ENCODE measurements around the gene ABCC6.
"Not testable (repeated sequence)": the region's sequence is repeated elsewhere in the genome, so short reads cannot be mapped to it uniquely, and the experiment has no call there.

Gene ABCC6

GRCh38 chr16:16232692-16233061 lies 9.4 kb upstream of the ABCC6 start:
- H3K27ac ChIP-seq, result not testable (repeated sequence)

- not testable (repeated sequence) for H3K27ac ChIP-seq
Observed at GRCh38 chr16:16223662-16224241, 458 bp upstream of the ABCC6 start.

GRCh38 chr16:16221382-16221781 lies 1.9 kb downstream of the ABCC6 start:
- H3K27ac ChIP-seq, result not testable (repeated sequence)

- H3K27ac ChIP-seq, result not testable (repeated sequence)
Observed at GRCh38 chr16:16220449-16220848, 2.8 kb downstream of the ABCC6 start.

- H3K27ac ChIP-seq, result not testable (repeated sequence)
Observed at GRCh38 chr16:16218787-16219186, 4.5 kb downstream of the ABCC6 start.

- H3K27ac ChIP-seq, result not testable (repeated sequence)
Observed at GRCh38 chr16:16218349-16218748, 4.9 kb downstream of the ABCC6 start.

- H3K27ac ChIP-seq, result not testable (repeated sequence)
Observed at GRCh38 chr16:16213863-16214293, 9.4 kb downstream of the ABCC6 start.

GRCh38 chr16:16211404-16211803 lies 11.9 kb downstream of the ABCC6 start:
- not testable (repeated sequence) for H3K27ac ChIP-seq

- H3K27ac ChIP-seq, result not testable (repeated sequence)
Observed at GRCh38 chr16:16208461-16208860, 14.8 kb downstream of the ABCC6 start.

- not testable (repeated sequence) for H3K27ac ChIP-seq
Observed at GRCh38 chr16:16207787-16208334, 15.4 kb downstream of the ABCC6 start.

GRCh38 chr16:16207097-16207786 lies 16.1 kb downstream of the ABCC6 start:
- not testable (repeated sequence) for H3K27ac ChIP-seq

GRCh38 chr16:16205864-16206263 lies 17.4 kb downstream of the ABCC6 start:
- not testable (repeated sequence) for H3K27ac ChIP-seq

GRCh38 chr16:16204552-16204951 lies 18.7 kb downstream of the ABCC6 start:
- H3K27ac ChIP-seq, result not testable (repeated sequence)

GRCh38 chr16:16203494-16203893 lies 19.8 kb downstream of the ABCC6 start:
- H3K27ac ChIP-seq, result not testable (repeated sequence)

GRCh38 chr16:16202400-16203143 lies 20.7 kb downstream of the ABCC6 start:
- not testable (repeated sequence) for H3K27ac ChIP-seq

- H3K27ac ChIP-seq, result not testable (repeated sequence)
Observed at GRCh38 chr16:16201880-16202279, 21.4 kb downstream of the ABCC6 start.

GRCh38 chr16:16200391-16200790 lies 22.9 kb downstream of the ABCC6 start:
- not testable (repeated sequence) for H3K27ac ChIP-seq

GRCh38 chr16:16199428-16199827 lies 23.9 kb downstream of the ABCC6 start:
- H3K27ac ChIP-seq, result not testable (repeated sequence)

All from VCaP (cell line).